Lower leg skin (tissue), 3 donors: ENCODE measurements around the gene ELL.

ENCODE experiments used
- CTCF ChIP-seq, 3 donors: fragments of 450-650 bp; IDR thresholded peaks; one replicate each; pipeline ENCODE4 v1.5.1; 2016; ENCODE audit warnings: antibody characterized with exemption in 3 of 3, mild to moderate bottlenecking in 3 of 3, moderate library complexity in 2 of 3
- POLR2A ChIP-seq, 2 donors: fragments of 450-650 bp; IDR thresholded peaks; one replicate each; pipeline ENCODE4 v1.6.1; 2016 to 2017; ENCODE audit warnings: antibody characterized with exemption in 2 of 2, mild to moderate bottlenecking in 1 of 2, moderate library complexity in 1 of 2

GRCh38 chr19:18496980-18497256 lies 25.0 kb downstream of the ELL start:
- no peak for TF ChIP-seq CTCF (IDR thresholded peaks at IDR 0.05)
- no peak for TF ChIP-seq POLR2A (IDR thresholded peaks at IDR 0.05)
